NCI-H1694 treated with DMSO at 0.1 percent for 48 hours (cell line): ENCODE measurements around the gene PUS1.
A peak's percentile ranks its signal among the peaks of the same experiment; 100 is the strongest.
"Not testable (repeated sequence)": the region's sequence is repeated elsewhere in the genome, so short reads cannot be mapped to it uniquely, and the experiment has no call there.

Experiments
- DNase-seq: peaks from one replicate; lab custom pipeline; 2025; lab: John Stamatoyannopoulos, UW

The PUS1 gene

DNA sequence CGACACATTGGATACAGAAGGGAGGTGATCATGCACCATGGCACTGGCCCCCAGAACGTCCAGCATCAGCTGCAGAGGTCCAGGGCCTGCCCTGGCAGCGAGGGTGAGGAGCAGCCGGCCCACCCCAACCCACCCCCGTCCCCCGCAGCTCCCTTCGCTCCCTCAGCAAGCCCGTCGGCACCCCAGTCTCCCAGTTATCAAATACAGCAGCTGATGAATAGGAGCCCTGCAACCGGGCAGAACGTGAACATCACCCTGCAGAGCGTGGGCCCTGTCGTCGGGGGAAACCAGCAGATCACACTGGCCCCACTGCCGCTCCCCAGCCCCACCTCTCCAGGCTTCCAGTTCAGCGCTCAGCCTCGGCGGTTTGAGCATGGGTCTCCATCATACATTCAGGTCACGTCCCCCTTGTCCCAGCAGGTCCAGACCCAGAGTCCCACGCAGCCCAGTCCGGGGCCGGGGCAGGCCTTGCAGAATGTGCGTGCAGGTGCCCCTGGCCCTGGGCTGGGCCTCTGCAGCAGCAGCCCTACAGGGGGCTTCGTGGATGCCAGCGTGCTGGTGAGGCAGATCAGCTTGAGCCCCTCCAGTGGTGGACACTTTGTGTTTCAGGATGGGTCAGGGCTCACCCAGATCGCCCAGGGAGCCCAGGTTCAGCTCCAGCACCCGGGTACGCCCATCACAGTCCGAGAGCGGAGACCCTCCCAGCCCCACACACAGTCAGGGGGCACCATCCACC, 31.7 kb downstream of the PUS1 start:
- DNase-seq = not testable (repeated sequence)

DNA sequence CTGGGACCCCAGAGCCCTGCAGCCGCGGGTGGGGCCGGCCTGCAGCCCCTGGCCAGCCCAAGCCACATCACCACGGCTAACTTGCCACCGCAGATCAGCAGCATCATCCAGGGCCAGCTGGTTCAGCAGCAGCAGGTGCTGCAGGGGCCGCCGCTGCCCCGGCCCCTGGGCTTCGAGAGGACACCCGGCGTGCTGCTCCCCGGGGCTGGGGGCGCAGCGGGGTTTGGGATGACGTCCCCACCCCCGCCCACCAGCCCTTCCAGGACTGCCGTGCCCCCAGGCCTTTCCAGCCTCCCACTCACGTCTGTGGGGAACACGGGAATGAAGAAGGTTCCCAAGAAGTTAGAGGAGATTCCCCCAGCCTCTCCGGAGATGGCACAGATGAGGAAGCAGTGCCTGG, 32.3 kb downstream of the PUS1 start:
- DNase-seq = not testable (repeated sequence)

DNA sequence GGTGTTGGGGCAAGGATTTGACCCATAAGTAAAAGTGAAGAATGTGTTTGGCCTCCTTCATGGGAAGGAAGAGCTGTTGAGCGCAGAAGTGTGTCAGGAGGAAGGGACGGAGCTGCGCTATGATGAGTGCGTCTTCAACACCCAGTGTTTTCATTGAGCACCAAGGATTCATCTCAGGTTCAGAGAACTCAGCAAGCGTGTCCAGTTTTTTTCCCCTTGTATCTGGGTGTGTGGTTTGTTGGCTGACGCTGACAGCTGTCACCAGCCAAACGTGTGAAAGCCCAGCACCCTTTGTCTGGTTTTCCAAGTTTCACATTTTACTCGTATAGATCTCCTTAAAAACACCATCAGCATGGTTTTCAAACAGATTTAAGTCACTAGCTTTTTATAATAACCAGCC, 33.0 kb downstream of the PUS1 start:
- no peak for DNase-seq

DNA sequence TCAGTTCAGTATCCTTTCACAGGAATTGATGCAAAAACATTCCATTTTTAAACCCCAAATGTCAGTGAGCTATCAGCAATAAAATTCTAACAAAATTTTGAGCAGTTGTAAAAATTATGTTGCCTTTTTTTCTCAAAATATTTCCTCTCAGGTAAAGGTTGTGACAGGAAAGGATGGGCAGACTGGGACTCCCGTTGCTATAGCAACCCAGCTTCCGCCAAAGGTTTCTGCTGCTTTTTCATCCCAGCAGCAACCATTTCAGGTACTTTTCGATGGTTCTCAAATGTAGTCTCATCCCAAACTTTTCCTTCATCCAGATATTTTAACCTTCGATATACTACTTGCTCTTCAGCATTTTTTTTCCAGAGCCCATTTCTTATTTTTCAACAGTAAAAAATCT, 34.3 kb downstream of the PUS1 start:
- DNase-seq = no peak

DNA sequence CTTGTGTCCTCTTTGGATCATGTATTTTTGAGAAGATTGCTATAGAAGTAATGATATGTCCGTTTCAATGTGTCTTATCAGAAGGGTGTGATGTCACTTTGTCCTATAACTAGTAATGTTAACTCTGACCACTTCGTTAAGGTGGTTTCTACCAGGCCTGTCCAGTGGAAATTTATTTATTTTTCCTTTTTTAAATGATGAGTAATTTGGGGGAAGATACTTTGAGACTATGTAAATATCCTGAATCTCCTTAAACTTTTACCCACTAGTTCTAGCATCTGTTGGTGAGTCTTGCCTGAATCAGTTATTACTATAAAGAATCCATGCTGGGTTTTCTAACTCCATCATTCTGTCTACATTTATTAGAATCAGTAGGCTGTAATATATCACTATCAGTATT, 36.0 kb downstream of the PUS1 start:
- DNase-seq = no peak

DNA sequence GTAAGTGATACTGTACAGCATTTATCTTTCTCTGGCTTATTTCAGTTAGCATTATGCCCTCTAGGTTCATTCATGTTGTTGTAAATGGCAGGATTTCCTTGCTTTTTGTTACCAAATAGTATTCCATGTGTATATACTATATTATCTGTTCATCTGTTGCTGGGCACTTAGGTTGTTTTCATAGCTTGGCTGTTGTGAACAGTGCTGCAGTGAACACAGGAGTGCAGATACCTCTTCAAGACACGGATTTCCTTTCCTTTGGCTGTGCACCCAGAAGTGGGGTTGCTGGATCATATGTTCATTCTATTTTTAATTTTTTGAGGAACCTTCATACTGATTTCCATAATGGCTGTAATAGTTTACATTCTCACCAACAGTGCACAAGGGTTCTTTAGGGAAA, 42.1 kb downstream of the PUS1 start:
- no peak for DNase-seq

DNA sequence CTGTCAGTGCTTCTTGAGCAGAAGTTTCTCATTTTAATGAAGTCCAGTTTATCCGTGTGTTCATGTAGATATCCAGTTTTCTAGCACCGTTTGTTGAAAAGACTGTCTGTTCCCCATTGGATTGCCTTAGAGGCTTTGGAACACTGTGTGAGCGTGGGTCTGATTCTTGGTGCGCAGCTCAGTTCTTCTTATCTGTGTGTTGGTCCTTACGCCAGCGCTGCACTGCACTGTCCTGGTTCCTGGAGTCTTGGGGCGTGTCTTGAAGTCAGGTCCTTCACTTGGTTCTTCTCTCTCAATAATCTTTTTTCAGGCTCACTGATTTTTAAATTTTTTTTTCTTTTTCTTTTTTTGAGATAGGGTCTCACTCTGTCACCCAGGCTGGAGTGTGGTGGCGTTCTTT, 46.2 kb downstream of the PUS1 start:
- DNase-seq = no peak

DNA sequence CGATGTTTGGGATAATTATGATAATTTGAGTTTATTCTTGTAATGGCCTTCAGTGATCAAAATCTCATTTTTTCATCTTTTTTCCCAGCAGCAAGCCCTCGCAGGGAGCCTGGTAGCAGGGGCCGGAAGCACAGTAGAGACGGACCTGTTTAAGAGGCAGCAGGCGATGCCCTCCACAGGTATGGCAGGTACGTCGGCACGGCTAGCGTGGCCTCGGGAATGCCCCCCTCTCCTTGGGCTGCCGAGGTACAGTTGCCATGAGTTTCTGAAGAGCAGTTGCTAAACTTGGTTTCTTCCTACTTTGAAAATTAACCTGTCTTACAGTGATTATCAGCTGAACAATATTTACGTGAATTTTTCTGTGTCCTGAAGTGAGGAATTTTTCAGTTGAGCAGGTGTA, 50.5 kb downstream of the PUS1 start:
- DNase-seq = no peak

DNA sequence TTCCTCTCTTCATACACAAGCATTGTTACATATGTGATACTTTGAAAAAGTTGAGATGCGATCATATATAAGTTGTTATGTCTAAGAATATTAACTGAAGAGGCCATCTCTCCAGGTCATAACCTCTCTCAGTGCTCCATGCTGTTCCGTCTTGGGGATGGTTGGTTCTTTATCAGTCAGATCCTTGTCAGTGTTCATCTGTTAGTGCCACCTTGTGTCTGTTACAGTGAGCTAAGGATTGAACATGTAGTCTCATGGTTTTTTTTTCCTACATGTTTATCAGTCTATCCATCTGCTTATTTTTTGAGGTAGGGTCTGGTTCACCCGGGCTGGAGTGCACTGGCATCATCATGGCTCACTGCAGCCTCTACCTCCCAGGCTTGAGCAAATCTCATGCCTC, 51.2 kb downstream of the PUS1 start:
- no peak for DNase-seq

DNA sequence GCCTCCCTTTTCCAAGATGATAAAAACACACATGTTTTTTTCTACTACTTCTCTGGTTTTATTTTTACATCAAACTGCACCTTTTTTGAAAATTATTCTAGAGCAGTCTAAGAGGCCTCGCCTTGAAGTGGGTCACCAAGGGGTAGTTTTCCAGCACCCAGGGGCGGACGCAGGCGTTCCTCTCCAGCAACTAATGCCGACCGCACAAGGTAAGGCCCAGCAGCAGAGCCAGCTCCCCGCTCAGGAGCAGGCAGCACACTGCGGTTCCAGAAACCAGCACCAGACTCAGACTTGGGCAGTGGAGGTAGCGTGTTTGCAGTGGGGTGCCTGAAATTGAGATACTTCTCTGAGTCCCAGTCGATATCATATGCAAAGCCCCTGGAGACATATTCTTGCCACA, 52.3 kb downstream of the PUS1 start:
- no peak for DNase-seq

DNA sequence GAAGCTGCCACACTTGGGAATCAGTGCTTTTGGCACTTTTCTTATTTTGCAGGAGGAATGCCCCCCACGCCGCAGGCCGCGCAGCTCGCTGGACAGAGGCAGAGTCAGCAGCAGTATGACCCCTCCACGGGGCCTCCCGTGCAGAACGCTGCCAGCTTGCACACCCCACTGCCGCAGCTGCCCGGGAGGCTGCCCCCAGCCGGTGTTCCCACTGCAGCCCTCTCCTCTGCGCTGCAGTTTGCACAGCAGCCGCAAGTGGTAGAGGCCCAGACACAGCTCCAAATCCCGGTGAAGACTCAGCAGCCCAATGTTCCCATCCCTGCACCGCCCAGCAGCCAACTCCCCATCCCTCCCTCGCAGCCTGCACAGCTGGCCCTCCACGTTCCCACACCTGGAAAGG, 53.0 kb downstream of the PUS1 start:
- no peak for DNase-seq

DNA sequence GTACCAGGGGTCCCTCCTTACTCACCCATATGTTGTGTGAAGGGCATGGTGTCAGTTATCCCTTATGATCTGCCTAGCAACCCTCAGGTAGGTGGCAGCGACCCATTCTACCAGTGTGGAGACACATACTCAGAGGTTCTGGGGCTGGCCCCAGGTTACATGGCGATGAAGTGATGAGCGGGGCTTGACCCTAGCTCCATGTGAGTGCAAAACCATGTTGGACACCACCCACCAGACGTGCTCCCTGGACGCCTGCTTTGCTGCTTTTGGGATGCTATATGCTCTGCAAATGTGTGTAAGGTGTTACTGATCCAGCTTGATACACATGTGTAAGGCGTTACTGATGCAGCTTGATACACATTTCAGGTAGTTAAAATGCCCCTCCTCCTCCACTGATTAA, 54.0 kb downstream of the PUS1 start:
- no peak for DNase-seq

DNA sequence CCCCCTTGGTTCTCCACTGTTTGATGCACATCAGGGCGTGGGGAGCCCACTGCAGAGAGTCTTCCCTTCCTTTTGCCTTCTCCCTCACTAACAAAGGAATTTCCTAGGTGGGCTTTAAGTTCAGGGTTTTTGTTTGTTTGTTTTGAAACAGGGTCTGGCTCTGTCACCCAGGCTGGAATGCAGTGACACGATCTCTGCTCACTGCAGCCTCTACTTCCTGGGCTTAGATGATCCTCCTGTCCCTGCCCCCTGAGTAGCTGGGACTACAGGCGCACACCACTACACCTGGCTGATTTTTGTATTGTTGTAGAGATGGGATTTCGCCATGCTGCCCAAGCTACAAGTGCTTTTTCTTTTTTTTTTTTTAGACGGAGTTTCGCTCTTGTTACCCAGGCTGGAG, 54.5 kb downstream of the PUS1 start:
- no peak for DNase-seq

DNA sequence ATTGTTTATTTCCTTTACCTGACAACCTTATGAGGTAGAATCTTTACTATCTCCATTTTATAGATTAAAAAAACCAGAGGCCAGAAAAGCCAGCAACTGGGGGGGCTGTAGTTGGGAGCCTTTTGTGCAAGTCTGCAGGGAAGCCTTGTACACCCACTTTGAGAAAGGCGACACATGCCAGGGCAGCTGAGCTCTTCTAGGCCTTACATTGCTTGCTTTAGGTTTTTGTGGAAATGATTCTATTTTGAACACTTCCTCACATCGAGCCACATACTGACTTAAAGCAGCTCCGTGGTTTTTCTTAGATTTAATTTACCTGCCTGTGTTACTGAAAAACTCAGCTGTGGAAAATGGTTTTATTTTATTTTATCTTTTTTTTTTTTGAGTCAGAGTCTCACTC, 55.3 kb downstream of the PUS1 start:
- no peak for DNase-seq

DNA sequence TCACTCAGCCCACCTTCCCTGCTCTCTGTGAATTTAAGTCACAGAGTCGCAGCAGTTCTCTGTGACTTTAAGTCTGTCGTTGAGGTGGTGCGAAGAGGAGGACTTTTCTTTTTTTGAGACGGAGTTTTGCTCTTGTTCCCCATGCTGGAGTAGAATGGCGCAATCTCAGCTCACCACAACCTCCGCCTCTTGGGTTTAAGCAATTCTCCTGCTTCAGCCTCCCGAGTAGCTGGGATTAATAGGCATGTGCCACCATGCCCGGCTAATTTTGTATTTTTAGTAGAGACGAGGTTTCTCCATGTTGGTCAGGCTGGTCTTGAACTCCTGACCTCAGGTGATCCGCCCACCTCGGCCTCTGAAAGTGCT, 56.4 kb downstream of the PUS1 start:
- not testable (repeated sequence) for DNase-seq

DNA sequence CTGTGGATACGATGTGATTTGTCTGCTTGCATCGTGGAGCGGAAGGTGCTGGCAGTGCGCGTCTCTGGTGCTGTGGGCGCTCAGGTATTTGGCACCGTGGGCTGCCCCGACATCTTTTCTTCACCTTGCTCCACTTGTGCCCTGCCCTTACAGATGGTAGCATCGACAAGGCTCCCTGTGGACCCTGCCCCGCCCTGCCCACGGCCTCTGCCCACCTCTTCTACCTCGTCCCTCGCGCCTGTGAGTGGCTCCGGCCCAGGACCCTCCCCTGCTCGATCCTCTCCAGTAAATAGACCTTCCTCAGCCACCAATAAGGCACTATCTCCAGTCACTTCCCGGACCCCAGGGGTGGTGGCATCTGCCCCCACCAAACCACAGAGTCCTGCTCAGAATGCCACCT, 57.3 kb downstream of the PUS1 start:
- no peak for DNase-seq

DNA sequence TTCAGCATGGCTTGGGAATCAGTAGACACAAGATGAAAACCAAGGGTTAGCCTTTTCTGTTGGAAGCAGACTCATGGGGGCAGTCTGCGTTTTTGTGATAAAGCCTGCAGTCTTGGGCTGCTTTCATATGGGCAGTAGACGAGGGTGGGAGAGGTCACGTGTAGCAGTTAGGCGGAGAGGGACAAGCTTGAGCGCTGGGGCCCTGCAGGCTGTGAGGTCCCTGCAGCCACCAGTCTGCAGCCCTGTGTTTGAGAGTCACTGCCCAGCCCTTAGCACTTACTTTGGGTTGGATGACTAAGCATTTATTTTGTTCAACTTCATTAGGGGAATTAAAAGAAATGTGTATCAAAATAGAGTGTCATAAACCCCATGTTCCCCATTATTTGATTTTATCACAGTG, 57.8 kb downstream of the PUS1 start:
- no peak for DNase-seq

DNA sequence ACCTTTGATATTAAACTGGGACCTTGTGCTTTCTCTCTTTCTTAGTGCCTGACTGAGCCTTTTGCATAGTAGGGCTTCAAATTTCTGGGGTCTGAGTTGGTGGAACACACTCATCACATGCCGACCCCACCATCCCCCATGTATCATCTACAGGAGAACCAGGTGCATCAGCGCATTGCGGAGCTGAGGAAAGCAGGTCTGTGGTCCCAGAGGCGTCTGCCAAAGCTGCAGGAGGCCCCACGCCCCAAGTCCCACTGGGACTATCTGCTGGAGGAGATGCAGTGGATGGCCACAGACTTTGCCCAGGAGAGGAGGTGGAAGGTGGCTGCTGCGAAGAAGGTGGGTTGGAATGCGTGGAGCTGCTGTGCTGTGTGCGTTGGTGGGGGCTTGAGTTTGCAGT, 58.5 kb downstream of the PUS1 start:
- no peak for DNase-seq

DNA sequence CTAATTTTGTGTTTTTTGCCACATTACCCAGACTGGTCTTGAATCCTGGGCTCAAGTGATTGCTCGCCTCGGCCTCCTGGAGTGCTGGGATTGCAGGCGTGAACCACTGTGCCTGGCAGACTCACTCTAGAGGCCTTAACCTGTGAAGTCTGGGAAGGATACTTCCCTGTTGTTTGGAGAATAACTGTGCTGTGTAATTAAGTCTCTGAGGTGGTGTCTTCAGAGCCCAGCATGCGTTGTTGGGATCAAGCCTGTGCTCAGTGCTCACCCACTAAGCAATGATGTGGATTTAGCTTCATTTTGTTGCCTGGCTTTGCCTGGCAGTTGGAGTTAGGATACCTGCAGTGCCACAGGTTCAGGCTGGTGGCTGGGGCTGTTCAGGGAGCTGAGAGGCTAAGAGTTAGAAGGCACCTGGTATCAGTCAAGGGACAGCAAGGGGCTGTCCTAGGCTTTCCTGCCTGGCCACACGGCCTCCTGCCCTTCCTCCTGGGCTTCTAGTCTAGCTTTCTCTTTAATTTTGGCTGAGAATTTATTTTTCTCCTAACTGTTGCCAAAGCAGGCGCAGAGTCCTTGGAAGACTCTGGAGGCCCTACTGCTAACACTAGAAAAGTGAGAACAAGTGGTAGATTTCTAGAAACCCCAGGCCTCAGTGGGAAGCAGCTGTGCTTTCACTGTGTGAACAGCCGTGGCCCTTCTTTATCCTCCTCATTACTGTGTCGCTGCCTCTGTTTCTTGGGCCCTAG, 59.1 kb downstream of the PUS1 start:
- no peak for DNase-seq

DNA sequence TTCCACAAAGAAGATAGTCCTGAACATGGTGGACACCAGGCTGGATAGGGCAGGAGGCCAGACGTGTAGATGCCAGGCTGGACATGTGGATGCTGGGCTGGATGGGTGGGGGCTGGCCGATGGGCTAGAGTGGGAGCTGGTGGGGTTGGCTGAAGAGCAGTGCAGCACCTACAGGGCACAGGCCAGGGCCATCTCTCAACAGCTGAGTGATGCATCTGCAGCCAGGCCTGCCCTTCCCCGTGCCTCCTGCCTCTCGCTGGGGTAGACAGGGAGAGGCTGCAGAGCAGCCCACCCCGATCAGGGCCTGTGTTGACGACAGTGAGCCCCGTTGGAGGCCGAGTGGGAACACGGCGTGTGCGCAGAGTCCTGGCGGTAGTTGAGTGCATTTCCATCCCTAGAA, 59.9 kb downstream of the PUS1 start:
- DNase-seq = no peak

DNA sequence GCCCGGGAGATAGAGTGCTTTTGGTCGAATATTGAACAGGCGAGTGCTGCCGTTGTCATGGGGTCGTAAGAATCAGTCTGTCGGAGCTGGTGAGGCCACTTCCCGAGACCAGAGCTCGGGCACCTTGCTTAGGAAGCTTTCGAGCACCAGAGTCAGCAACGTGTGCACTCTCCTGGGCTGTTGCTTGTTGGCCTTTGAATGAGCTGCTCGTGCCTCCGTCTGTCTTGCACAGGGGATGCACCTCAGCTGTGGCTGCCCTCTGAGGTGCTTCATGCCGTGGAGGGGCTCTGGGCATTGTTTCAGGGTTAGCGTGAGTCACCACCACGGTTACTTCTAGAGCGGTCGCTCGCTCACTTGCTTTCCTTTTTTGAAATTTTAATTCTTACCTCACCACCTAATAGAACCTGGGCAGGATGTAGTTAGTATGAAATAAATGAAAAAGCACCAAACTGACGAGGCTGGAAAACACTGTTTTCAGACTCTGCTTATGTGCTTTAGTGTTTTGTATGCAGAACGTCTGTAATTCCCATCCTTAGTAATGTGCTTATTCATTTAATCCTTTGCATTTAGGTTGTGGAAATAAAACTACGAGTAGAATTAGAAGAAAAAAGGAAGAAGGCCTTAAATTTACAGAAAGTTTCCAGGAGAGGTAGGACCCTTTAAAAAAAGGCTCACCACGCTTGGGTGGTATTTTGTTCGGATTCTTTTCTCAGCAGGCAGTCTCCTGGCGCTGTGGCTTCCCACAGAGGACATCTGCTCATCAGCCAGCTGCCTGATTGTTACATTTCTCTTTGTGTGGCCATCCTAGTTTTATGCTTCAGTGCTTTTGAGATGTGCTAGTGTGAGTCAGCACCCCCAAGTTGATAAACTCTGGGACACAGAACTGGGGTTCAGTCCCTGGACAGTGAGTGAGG, 61.2 kb downstream of the PUS1 start:
- DNase-seq = peak; percentile 5

DNA sequence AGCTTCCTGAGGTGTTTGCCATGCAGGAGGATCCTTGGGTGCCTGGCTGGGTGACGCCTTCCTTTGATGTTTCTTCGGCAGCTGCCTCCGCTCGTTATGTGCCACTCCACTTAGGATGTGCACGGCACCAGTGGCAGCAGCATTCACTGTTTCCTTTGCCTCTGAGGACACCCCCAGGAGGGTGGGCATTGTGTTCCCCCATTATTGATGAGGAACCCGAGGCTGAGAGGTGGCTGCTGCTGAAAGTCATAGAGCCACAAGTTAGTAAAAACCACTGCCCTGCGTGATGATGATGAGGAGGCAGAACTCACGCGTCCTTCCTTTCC, 61.9 kb downstream of the PUS1 start:
- DNase-seq = no peak

DNA sequence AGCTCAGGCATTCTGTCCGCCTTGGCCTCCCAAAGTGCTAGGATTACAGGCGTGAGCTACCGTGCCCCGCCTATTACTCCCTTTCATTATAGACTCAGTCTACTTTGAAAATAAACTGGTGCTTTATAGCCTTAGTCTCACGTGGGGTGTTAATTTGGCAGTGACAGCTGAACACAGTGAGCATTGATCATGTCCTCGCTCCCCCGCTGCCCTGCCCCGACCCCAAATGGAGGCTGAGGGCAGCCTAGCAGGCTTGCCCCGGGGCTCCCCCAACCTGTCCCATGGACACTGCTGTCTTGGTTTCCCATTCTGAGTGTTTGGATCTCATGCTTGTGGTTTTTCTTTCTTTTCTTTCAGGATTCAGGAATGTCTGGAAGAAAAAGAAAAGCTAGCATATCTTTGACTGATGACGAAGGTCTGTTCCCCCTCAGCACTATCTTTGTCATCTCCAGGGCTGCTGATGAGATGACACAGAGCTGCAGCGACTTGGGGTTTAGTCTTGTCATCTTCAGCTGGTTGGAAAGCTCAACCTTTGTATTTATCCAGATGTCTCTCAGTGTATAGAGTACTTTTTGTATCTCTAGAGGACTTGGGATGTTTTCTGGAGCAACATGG, 62.8 kb downstream of the PUS1 start:
- no peak for DNase-seq
